Stimulated activated CD8-positive, alpha-beta memory T cell treated with anti-CD3 and anti-CD28 coated beads, Interleukin-15, amount 100 ng/mL, for 1 hour (primary cell): ENCODE data around the gene XYLT1.

Experiments used
- DNase-seq: peaks from one replicate; pipeline ENCODE4 v3.0.0-alpha.2; 2020; ENCODE audit warnings: low read depth

XYLT1 gene

GRCh38 chr16:17258077-17258599 is 212.6 kb downstream of the XYLT1 start:
- no peak for DNase-seq

- DNase-seq = no peak
Observed at GRCh38 chr16:17257426-17258023, 213.2 kb downstream of the XYLT1 start.

- DNase-seq = no peak
Observed at GRCh38 chr16:17252701-17253100, 218.1 kb downstream of the XYLT1 start.

- no peak for DNase-seq
Observed at GRCh38 chr16:17252064-17252463, 218.7 kb downstream of the XYLT1 start.

GRCh38 chr16:17251496-17251895 is 219.3 kb downstream of the XYLT1 start:
- no peak for DNase-seq

GRCh38 chr16:17246974-17247732 is 223.6 kb downstream of the XYLT1 start:
- DNase-seq = no peak

GRCh38 chr16:17246268-17246885 is 224.4 kb downstream of the XYLT1 start:
- no peak for DNase-seq

- no peak for DNase-seq
Observed at GRCh38 chr16:17245776-17246175, 225.0 kb downstream of the XYLT1 start.

- DNase-seq = no peak
Observed at GRCh38 chr16:17244872-17245551, 225.7 kb downstream of the XYLT1 start.

- no peak for DNase-seq
Observed at GRCh38 chr16:17241264-17241835, 229.4 kb downstream of the XYLT1 start.

GRCh38 chr16:17238285-17239028 is 232.3 kb downstream of the XYLT1 start:
- DNase-seq = no peak

GRCh38 chr16:17237350-17237944 is 233.3 kb downstream of the XYLT1 start:
- no peak for DNase-seq

GRCh38 chr16:17235147-17235815 is 235.5 kb downstream of the XYLT1 start:
- DNase-seq = no peak

GRCh38 chr16:17233318-17234002 is 237.3 kb downstream of the XYLT1 start:
- DNase-seq = no peak

GRCh38 chr16:17232487-17232886 is 238.3 kb downstream of the XYLT1 start:
- no peak for DNase-seq

GRCh38 chr16:17231972-17232371 is 238.8 kb downstream of the XYLT1 start:
- DNase-seq = no peak

GRCh38 chr16:17230932-17231581 is 239.7 kb downstream of the XYLT1 start:
- no peak for DNase-seq

- DNase-seq = no peak
Observed at GRCh38 chr16:17229766-17230165, 241.0 kb downstream of the XYLT1 start.

GRCh38 chr16:17229131-17229530 is 241.6 kb downstream of the XYLT1 start:
- DNase-seq = no peak
